ENCODE results near the gene FAM13A.
A peak's percentile ranks its signal among the peaks of the same experiment; 100 is the strongest.
"Not testable (repeated sequence)": the region's sequence is repeated elsewhere in the genome, so short reads cannot be mapped to it uniquely, and the experiment has no call there.

The FAM13A gene

GRCh38 chr4:88893961-88894360 is 163.0 kb downstream of the FAM13A start:
- H3K27ac ChIP-seq (ENCODE audit: low read depth in 2 of 2, low read length in 2 of 2), result no peak overlapping the region

GRCh38 chr4:88892646-88893045 is 164.3 kb downstream of the FAM13A start:
- Histone ChIP-seq H3K36me3 (ENCODE audit: control insufficient read depth in 2 of 2, insufficient read depth in 2 of 2, low read length in 2 of 2) (no peaks in the 10 kb centered on the region), H3K9ac (ENCODE audit: low read depth in 1 of 2, low read length in 2 of 2) (no peak overlapping the region), H3K4me3 (ENCODE audit: low read length in 2 of 2) (no peak overlapping the region), H3K4me1 (ENCODE audit: control insufficient read depth in 2 of 2, insufficient read depth in 2 of 2, low read length in 2 of 2) (peaks cover 2 to 3% of the 10 kb centered on the region in 2 donors), H3K9me3 (ENCODE audit: control insufficient read depth in 2 of 2, low read length in 2 of 2) (no peaks in the 10 kb centered on the region), H3K27ac (ENCODE audit: low read depth in 2 of 2, low read length in 2 of 2) (no peak overlapping the region), H3K27me3 (ENCODE audit: control insufficient read depth in 2 of 2, insufficient read depth in 2 of 2, low read length in 2 of 2) (no peaks in the 10 kb centered on the region)

More at GRCh38 chr4:88893961-88894360, 163.0 kb downstream of the FAM13A start:
- H3K4me3 ChIP-seq (ENCODE audit: low read length in 2 of 2), result no peak overlapping the region
- H3K9me3 ChIP-seq (ENCODE audit: control insufficient read depth in 2 of 2, low read length in 2 of 2), result no peaks in the 10 kb centered on the region
- no peak overlapping the region for H3K9ac ChIP-seq (ENCODE audit: low read depth in 1 of 2, low read length in 2 of 2)
- no peaks in the 10 kb centered on the region for H3K36me3 ChIP-seq (ENCODE audit: control insufficient read depth in 2 of 2, insufficient read depth in 2 of 2, low read length in 2 of 2)
- H3K4me1 ChIP-seq (ENCODE audit: control insufficient read depth in 2 of 2, insufficient read depth in 2 of 2, low read length in 2 of 2), result peaks cover 2 to 3% of the 10 kb centered on the region in 2 donors
- no peaks in the 10 kb centered on the region for H3K27me3 ChIP-seq (ENCODE audit: control insufficient read depth in 2 of 2, insufficient read depth in 2 of 2, low read length in 2 of 2)

GRCh38 chr4:88891636-88892035 is 165.3 kb downstream of the FAM13A start:
- H3K9ac ChIP-seq (ENCODE audit: low read depth in 1 of 2, low read length in 2 of 2), result no peak overlapping the region
- H3K27ac ChIP-seq (ENCODE audit: low read depth in 2 of 2, low read length in 2 of 2), result no peak overlapping the region
- H3K9me3 ChIP-seq (ENCODE audit: control insufficient read depth in 2 of 2, low read length in 2 of 2), result no peaks in the 10 kb centered on the region
- peaks cover 2 to 3% of the 10 kb centered on the region in 2 donors for H3K4me1 ChIP-seq (ENCODE audit: control insufficient read depth in 2 of 2, insufficient read depth in 2 of 2, low read length in 2 of 2)
- H3K4me3 ChIP-seq (ENCODE audit: low read length in 2 of 2), result no peak overlapping the region
- no peaks in the 10 kb centered on the region for H3K27me3 ChIP-seq (ENCODE audit: control insufficient read depth in 2 of 2, insufficient read depth in 2 of 2, low read length in 2 of 2)
- no peaks in the 10 kb centered on the region for H3K36me3 ChIP-seq (ENCODE audit: control insufficient read depth in 2 of 2, insufficient read depth in 2 of 2, low read length in 2 of 2)

- not testable (repeated sequence) for H3K27me3 ChIP-seq (ENCODE audit: control insufficient read depth in 2 of 2, insufficient read depth in 2 of 2, low read length in 2 of 2); H3K9me3 ChIP-seq (ENCODE audit: control insufficient read depth in 2 of 2, low read length in 2 of 2); H3K4me1 ChIP-seq (ENCODE audit: control insufficient read depth in 2 of 2, insufficient read depth in 2 of 2, low read length in 2 of 2); H3K4me3 ChIP-seq (ENCODE audit: low read length in 2 of 2); H3K36me3 ChIP-seq (ENCODE audit: control insufficient read depth in 2 of 2, insufficient read depth in 2 of 2, low read length in 2 of 2); H3K9ac ChIP-seq (ENCODE audit: low read depth in 1 of 2, low read length in 2 of 2); H3K27ac ChIP-seq (ENCODE audit: low read depth in 2 of 2, low read length in 2 of 2)
Observed at GRCh38 chr4:88887409-88887808, 169.6 kb downstream of the FAM13A start.

DNA sequence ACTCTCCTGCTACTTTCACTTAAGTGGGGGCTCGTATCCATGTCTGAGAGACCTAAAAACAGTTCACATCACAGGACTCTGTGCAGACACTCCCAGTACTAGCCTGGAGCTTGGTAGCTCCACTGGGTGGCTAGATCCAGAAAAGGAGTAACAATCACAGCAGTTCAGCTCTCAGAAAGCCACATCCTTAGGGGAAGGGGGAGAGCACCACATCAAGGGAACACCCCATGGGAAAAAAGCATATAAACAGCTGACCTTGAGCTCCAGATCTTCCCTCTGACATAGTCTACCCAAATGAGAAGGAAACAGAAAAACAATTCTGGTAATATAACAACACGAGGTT is 175.8 kb downstream of the FAM13A start:
- H3K27ac ChIP-seq (ENCODE audit: low read depth in 2 of 2, low read length in 2 of 2), result no peak overlapping the region
- no peak overlapping the region for H3K4me3 ChIP-seq (ENCODE audit: low read length in 2 of 2)
- H3K36me3 ChIP-seq (ENCODE audit: control insufficient read depth in 2 of 2, insufficient read depth in 2 of 2, low read length in 2 of 2), result no peaks in the 10 kb centered on the region
- no peaks in the 10 kb centered on the region for H3K9me3 ChIP-seq (ENCODE audit: control insufficient read depth in 2 of 2, low read length in 2 of 2)
- H3K27me3 ChIP-seq (ENCODE audit: control insufficient read depth in 2 of 2, insufficient read depth in 2 of 2, low read length in 2 of 2), result no peaks in the 10 kb centered on the region
- peak overlapping the region in 1 of 2 donors; percentile 32 for H3K9ac ChIP-seq (ENCODE audit: low read depth in 1 of 2, low read length in 2 of 2)
- H3K4me1 ChIP-seq (ENCODE audit: control insufficient read depth in 2 of 2, insufficient read depth in 2 of 2, low read length in 2 of 2), result peaks cover 0 to 4% of the 10 kb centered on the region in 2 donors

GRCh38 chr4:88880501-88881226 is 176.3 kb downstream of the FAM13A start:
- Histone ChIP-seq H3K9ac (ENCODE audit: low read depth in 1 of 2, low read length in 2 of 2) (no peak overlapping the region), H3K27me3 (ENCODE audit: control insufficient read depth in 2 of 2, insufficient read depth in 2 of 2, low read length in 2 of 2) (no peaks in the 10 kb centered on the region), H3K36me3 (ENCODE audit: control insufficient read depth in 2 of 2, insufficient read depth in 2 of 2, low read length in 2 of 2) (no peaks in the 10 kb centered on the region), H3K9me3 (ENCODE audit: control insufficient read depth in 2 of 2, low read length in 2 of 2) (no peaks in the 10 kb centered on the region), H3K4me3 (ENCODE audit: low read length in 2 of 2) (no peak overlapping the region), H3K27ac (ENCODE audit: low read depth in 2 of 2, low read length in 2 of 2) (no peak overlapping the region), H3K4me1 (ENCODE audit: control insufficient read depth in 2 of 2, insufficient read depth in 2 of 2, low read length in 2 of 2) (peaks cover 0 to 4% of the 10 kb centered on the region in 2 donors)

DNA sequence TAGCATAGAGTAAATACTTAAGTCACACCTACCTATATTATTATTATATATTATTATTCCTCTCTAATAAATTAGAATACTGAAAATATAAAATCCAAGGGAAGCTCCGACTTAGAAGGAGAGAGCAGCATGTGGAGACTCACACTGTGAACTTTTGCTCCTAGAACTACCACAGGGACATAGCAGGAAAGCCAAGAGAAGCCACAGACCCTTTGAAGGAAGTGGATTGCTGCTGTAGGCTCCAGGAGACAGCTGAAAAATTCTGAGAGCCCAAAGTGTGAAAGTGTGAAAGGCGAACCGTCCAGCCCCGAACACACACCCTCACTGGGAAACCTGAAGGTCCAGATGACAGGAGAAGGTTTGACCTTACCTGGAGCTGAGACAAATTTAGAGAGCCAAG is 177.0 kb downstream of the FAM13A start:
- peaks cover 0 to 4% of the 10 kb centered on the region in 2 donors for H3K4me1 ChIP-seq (ENCODE audit: control insufficient read depth in 2 of 2, insufficient read depth in 2 of 2, low read length in 2 of 2)
- H3K9me3 ChIP-seq (ENCODE audit: control insufficient read depth in 2 of 2, low read length in 2 of 2), result no peaks in the 10 kb centered on the region
- H3K27ac ChIP-seq (ENCODE audit: low read depth in 2 of 2, low read length in 2 of 2), result no peak overlapping the region
- no peak overlapping the region for H3K9ac ChIP-seq (ENCODE audit: low read depth in 1 of 2, low read length in 2 of 2)
- H3K36me3 ChIP-seq (ENCODE audit: control insufficient read depth in 2 of 2, insufficient read depth in 2 of 2, low read length in 2 of 2), result no peaks in the 10 kb centered on the region
- no peak overlapping the region for H3K4me3 ChIP-seq (ENCODE audit: low read length in 2 of 2)
- no peaks in the 10 kb centered on the region for H3K27me3 ChIP-seq (ENCODE audit: control insufficient read depth in 2 of 2, insufficient read depth in 2 of 2, low read length in 2 of 2)

DNA sequence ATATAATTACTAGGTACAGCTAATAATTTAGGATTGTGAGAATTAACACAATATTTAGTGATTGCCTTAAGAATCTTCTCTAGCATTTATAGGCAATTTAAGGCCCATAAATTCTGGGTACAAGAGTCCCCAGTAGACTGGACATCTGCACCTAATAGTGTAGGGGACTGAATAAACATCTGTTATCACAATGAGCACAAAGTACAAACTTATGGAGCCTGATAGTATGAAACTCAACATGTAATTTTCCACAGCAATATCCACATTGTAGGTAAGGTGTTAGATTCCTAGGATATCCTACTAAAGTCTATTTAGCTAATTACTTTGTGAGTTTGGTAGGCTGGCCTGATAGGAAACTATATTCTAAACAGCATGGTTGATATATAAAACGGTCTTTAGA is 178.3 kb downstream of the FAM13A start:
- Histone ChIP-seq H3K27ac (ENCODE audit: low read depth in 2 of 2, low read length in 2 of 2) (no peak overlapping the region), H3K9me3 (ENCODE audit: control insufficient read depth in 2 of 2, low read length in 2 of 2) (no peaks in the 10 kb centered on the region), H3K4me3 (ENCODE audit: low read length in 2 of 2) (no peak overlapping the region), H3K36me3 (ENCODE audit: control insufficient read depth in 2 of 2, insufficient read depth in 2 of 2, low read length in 2 of 2) (no peaks in the 10 kb centered on the region), H3K4me1 (ENCODE audit: control insufficient read depth in 2 of 2, insufficient read depth in 2 of 2, low read length in 2 of 2) (peaks cover 0 to 4% of the 10 kb centered on the region in 2 donors), H3K27me3 (ENCODE audit: control insufficient read depth in 2 of 2, insufficient read depth in 2 of 2, low read length in 2 of 2) (no peaks in the 10 kb centered on the region), H3K9ac (ENCODE audit: low read depth in 1 of 2, low read length in 2 of 2) (no peak overlapping the region)

- no peaks in the 10 kb centered on the region for H3K27me3 ChIP-seq (ENCODE audit: control insufficient read depth in 2 of 2, insufficient read depth in 2 of 2, low read length in 2 of 2)
- no peak overlapping the region for H3K27ac ChIP-seq (ENCODE audit: low read depth in 2 of 2, low read length in 2 of 2)
- H3K4me1 ChIP-seq (ENCODE audit: control insufficient read depth in 2 of 2, insufficient read depth in 2 of 2, low read length in 2 of 2), result peaks cover 4 to 12% of the 10 kb centered on the region in 2 donors
- no peaks in the 10 kb centered on the region for H3K36me3 ChIP-seq (ENCODE audit: control insufficient read depth in 2 of 2, insufficient read depth in 2 of 2, low read length in 2 of 2)
- H3K9ac ChIP-seq (ENCODE audit: low read depth in 1 of 2, low read length in 2 of 2), result no peak overlapping the region
- no peaks in the 10 kb centered on the region for H3K9me3 ChIP-seq (ENCODE audit: control insufficient read depth in 2 of 2, low read length in 2 of 2)
- no peak overlapping the region for H3K4me3 ChIP-seq (ENCODE audit: low read length in 2 of 2)
Observed at GRCh38 chr4:88870428-88870827, 186.6 kb downstream of the FAM13A start.

DNA sequence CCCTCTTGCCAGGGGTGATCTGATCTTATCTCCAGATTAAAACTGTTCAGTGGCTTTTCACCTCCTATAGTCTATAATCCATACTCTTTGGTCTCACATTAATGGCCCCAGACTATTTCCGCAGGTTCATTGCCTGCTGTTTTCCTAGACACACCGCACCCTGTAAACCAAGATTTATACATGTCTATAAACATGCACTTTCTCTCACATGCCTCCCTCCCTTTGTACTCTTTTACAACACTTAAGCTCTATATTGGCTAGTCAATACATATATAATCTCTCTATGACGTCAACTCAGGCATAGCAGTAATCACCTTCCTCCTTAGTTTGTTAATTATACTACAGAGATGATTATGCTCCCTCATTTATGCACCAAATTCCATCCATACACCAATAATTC is 188.5 kb downstream of the FAM13A start:
- Histone ChIP-seq H3K27ac (ENCODE audit: low read depth in 2 of 2, low read length in 2 of 2) (peak overlapping the region; percentile 60 to 65), H3K27me3 (ENCODE audit: control insufficient read depth in 2 of 2, insufficient read depth in 2 of 2, low read length in 2 of 2) (no peaks in the 10 kb centered on the region), H3K4me1 (ENCODE audit: control insufficient read depth in 2 of 2, insufficient read depth in 2 of 2, low read length in 2 of 2) (peaks cover 4 to 12% of the 10 kb centered on the region in 2 donors)

More for the DNA sequence above, 188.5 kb downstream of the FAM13A start:
- H3K9me3 ChIP-seq (ENCODE audit: control insufficient read depth in 2 of 2, low read length in 2 of 2), result no peaks in the 10 kb centered on the region
- H3K4me3 ChIP-seq (ENCODE audit: low read length in 2 of 2), result no peak overlapping the region
- no peak overlapping the region for H3K9ac ChIP-seq (ENCODE audit: low read depth in 1 of 2, low read length in 2 of 2)
- no peaks in the 10 kb centered on the region for H3K36me3 ChIP-seq (ENCODE audit: control insufficient read depth in 2 of 2, insufficient read depth in 2 of 2, low read length in 2 of 2)

Measured in mucosa of rectum (tissue), 2 donors.